Right ventricle myocardium superior (tissue), 1 donor: ENCODE results near the gene PPM1D. TPM values are rescaled to one million over a fixed set of nuclear protein-coding genes. Genes with fewer than 3 reads are reported as not detected.
"Not testable (repeated sequence)": the region's sequence is repeated elsewhere in the genome, so short reads cannot be mapped to it uniquely, and the experiment has no call there.

Experiments used
- ATAC-seq: fragments of 200-7000 bp; cut with Tn5 transposase; one replicate; pipeline ENCODE4 v1.9.1; 2020; ENCODE audit warnings: mild to moderate bottlenecking; ENCODE audit not compliant: poor library complexity
- DNase-seq: peaks from one replicate; pipeline ENCODE4 v3.0.0-alpha.2; 2020
- intact Hi-C: fragments of 100-400 bp; cut with DNase I; formaldehyde crosslinking; loops from one replicate; pipeline ENCODE4 v1.11.2; 2022
- total RNA-seq: library from RNA; stranded (reverse); fragmentation: NEBNext Ultra II Directional; extraction: Animal tissue kit (Norgen Biotek cat#: 25700); gene quantifications from one replicate; pipeline ENCODE4 v1.2.1, GENCODE V29; 2021
- donor health status: DM: no; HTN: yes; CAD: no; lungs with severe emphysema.

Gene PPM1D
- total RNA-seq, 1 donor from 2014 or later = 7.8 TPM

DNA sequence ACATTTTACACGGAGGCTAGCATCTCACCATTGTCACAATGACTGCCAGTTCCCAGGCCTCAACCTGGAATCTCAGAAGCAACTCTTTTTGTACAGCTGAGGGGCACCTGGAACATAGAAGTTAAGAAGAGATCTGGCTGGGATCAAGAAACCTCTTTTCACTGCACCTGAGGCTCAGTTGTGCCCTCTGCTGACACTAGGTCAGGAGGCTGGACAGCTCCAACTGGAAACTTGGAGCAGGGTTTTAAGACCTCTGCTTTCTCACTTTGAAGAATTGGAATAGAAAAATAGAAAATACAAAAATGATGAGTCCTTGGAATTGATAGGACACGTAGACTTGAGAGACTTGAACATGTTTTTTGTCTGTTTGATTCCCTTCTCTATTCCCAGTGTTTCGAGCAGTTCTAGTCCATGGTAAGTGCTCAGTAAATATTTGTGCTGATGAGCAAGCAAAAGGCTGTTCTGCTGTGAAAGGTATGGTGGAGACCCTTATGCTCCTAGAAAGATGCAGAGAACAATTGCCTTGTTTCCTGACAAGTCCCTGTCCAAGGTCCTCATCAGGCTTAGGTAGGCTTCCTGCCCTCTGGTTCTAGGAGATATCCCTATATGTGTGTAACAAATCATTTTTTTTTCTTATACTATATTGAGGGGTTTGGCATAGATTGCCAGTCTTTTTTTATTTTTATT lies 13.6 kb upstream of the PPM1D start:
- no peak for ATAC-seq
- no peak for DNase-seq
- intact Hi-C loops = no loop called here

GRCh38 chr17:60590070-60590469 lies 9.9 kb upstream of the PPM1D start:
- ATAC-seq (no peak), DNase-seq (no peak)
- intact Hi-C loops = no loop called here

DNA sequence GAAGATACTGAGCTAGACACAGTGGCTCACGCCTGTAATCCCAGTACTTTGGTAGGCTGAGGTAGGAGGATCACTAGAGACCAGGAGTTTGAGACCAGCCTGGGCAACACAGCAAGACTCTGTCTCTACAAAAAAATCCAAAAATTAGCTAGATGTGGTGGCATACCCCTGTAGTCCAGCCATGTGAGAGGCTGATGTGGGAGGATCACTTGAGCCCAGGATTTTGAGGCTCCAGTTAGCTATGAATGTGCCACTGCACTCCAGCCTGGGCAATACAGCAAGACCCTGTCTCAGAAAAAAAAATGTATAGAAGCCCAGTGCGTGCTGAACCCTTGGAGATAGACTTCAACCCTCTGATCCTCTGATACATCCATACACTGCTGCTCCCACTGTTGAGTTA lies 7.2 kb upstream of the PPM1D start:
- DNase-seq (no peak), ATAC-seq (no peak)
- intact Hi-C loops = no loop called here

- ATAC-seq, DNase-seq, intact Hi-C loops: not testable (repeated sequence)
Measured at GRCh38 chr17:60593441-60594036, 6.5 kb upstream of the PPM1D start.

GRCh38 chr17:60594170-60594569 lies 5.8 kb upstream of the PPM1D start:
- intact Hi-C loops, DNase-seq, ATAC-seq: not testable (repeated sequence)

GRCh38 chr17:60594734-60595133 lies 5.3 kb upstream of the PPM1D start:
- DNase-seq (no peak), ATAC-seq (no peak)
- intact Hi-C loops = no loop called here

DNA sequence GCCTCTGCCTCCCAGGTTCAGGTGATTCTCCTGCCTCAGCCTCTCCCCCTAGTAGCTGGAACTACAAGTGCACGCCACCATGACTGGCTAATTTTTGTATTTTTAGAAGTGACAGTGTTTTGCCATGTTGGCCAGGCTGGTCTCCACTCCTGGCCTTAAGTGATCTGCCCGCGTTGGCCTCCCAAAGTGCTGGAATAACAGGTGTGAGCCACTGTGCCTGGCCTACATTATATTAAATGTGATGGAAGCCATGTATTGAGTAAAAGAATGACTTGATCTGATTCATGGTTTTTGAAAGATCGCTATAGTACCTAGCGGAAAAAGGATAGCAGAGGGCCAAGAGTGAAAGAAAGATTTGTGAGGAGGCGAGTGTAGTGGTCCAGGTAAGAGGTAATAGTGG lies 2.7 kb upstream of the PPM1D start:
- DNase-seq (no peak), ATAC-seq (no peak)
- intact Hi-C loops = no loop called here

- ATAC-seq = no peak
- intact Hi-C loops = no loop called here
- no peak for DNase-seq
Measured at GRCh38 chr17:60598001-60598736, 1.8 kb upstream of the PPM1D start.

GRCh38 chr17:60599220-60599619 lies 773 bp upstream of the PPM1D start:
- DNase-seq (no peak), ATAC-seq (no peak)
- intact Hi-C loops = no loop called here

GRCh38 chr17:60600490-60601446 lies 775 bp downstream of the PPM1D start:
- DNase-seq (peak; percentile 74), ATAC-seq (peak; percentile 60)
- intact Hi-C loops = loop anchor here (5.0 kb wide), 1 partner anchor 37 kb away; no protein-coding TSS in a partner anchor

GRCh38 chr17:60601447-60602384 lies 1.7 kb downstream of the PPM1D start:
- intact Hi-C loops = loop anchor here (5.0 kb wide), 1 partner anchor 36 kb away; no protein-coding TSS in a partner anchor
- peak; percentile 5 for ATAC-seq

DNA sequence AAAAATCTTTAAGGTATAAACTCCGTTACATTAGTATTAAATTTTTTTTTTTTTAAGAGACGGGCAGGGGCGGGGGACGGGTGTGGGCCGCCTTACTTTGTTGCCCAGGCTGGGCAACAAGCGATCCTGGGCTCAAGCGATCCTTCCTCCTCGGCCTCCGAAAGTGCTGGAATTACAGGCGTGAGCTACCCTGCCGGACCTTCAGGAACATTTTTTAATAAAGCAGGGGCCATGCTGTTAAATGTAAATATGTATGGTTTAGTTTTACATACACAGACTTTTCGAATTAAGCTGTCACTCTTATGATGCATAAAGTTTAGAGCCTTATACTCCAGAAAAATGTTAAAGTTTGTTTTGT lies 2.4 kb downstream of the PPM1D start:
- no peak for ATAC-seq
- intact Hi-C loops = loop anchor here (5.0 kb wide), 1 partner anchor 35 kb away; no protein-coding TSS in a partner anchor

More at GRCh38 chr17:60601447-60602384, 1.7 kb downstream of the PPM1D start:
- no peak for DNase-seq

DNA sequence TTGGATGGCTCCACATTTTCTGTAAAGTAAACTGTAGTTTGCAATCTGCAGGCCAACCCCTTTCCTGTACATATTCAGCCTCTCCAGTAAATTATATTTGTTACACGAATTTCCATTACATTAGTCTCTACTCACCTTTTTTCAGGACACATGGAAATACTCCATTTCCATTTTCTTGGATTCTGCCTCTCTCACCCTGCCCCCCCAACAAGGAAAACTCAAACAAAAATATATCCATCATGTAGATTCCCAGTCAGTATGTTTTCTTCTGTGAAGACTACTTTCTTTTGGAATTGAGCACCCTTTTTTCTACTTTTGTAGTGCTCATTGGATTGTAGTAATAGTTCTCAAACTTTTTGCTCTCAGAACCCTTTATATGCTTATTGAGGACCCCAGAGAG lies 2.9 kb downstream of the PPM1D start:
- no peak for DNase-seq
- no peak for ATAC-seq
- intact Hi-C loops = loop anchor here (5.0 kb wide), 1 partner anchor 34 kb away; no protein-coding TSS in a partner anchor

More for the DNA sequence above, 2.4 kb downstream of the PPM1D start:
- no peak for DNase-seq

GRCh38 chr17:60603477-60603876 lies 3.5 kb downstream of the PPM1D start:
- not testable (repeated sequence) for DNase-seq, ATAC-seq
- intact Hi-C loops = loop anchor here (5.0 kb wide), 1 partner anchor 34 kb away; no protein-coding TSS in a partner anchor

GRCh38 chr17:60604686-60605334 lies 4.8 kb downstream of the PPM1D start:
- intact Hi-C loops = loop anchor here (5.0 kb wide), 1 partner anchor 32 kb away; no protein-coding TSS in a partner anchor
- ATAC-seq (no peak), DNase-seq (no peak)

DNA sequence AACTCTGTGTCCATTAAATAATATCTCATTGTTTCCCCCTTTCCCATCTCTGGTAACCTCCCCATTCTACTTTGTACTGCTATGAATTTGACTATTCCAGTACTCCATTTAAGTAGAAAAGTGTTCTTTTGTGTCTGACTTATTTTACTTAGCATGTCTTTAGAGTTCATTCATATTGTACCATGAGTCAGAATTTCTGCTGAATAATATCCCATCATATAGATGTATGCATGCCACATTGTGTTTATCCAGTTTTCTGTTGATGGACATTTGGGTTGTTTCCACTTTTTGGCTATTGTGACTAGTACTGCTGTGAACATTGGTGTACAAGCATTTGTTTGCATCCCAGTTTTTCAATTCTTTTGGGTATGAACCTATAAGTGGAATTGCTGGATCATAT lies 6.0 kb downstream of the PPM1D start:
- intact Hi-C loops = no loop called here
- no peak for DNase-seq
- ATAC-seq = no peak

- DNase-seq = no peak
- intact Hi-C loops = no loop called here
- peak; percentile 55 for ATAC-seq
Measured at GRCh38 chr17:60610473-60610872, 10.5 kb downstream of the PPM1D start.
